HG03135 (cell line): Measurements from ENCODE around the gene ZNF534.
"Not testable (repeated sequence)": the region's sequence is repeated elsewhere in the genome, so short reads cannot be mapped to it uniquely, and the experiment has no call there.

Source experiments
- ATAC-seq: cut with Tn5 transposase; IDR thresholded peaks from one replicate; pipeline ENCODE4 v1.9.1; 2021; ENCODE audit warnings: mild to moderate bottlenecking, moderate library complexity; ENCODE audit not compliant: unreplicated experiment

Gene ZNF534

DNA sequence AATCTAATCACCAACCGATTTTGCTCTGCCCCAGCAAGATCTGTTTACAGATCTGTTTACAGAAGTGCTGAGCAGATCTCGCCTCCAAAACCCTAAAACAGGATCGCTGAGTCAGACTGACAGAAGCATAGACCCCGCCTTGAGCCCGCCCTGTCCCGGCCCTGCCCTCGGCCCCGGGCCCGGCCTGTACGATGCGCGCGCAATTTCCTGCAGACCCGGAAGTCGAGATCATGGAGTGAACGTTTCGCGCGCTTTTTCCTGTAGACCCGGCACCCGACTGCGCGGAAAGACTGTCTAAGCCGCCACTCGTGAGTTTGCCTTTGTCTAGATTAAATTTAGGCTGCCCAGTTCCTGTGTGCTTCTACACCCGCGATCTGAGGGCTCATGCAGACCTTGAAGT, at the start of gene ZNF534:
TSS of gene ZNF534 (plus strand) at position 212 of the 400 bp plus-strand sequence. CDS start 2,327 bp downstream, outside the sequence.
- no peak for ATAC-seq

DNA sequence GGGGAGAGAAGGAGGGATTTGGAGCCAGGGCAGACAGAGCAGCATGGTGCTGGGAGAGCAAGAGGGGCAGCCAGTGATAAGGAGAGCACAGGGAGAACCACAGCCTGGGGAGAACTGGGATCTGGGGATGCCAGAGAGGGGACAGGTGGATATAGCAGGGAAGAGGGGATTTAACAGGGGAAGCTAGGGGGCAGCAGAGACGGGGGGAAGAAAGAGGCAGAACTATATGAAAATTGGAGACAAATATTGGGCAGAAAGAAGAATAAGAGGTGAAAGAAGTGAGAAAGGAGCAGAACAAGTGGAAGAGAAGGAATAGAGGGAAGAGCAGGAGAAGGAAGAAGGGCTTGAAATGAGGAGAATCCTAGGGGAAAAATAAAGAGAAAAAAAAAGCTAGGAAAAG, 37.8 kb upstream of the ZNF534 start:
- ATAC-seq, result no peak

DNA sequence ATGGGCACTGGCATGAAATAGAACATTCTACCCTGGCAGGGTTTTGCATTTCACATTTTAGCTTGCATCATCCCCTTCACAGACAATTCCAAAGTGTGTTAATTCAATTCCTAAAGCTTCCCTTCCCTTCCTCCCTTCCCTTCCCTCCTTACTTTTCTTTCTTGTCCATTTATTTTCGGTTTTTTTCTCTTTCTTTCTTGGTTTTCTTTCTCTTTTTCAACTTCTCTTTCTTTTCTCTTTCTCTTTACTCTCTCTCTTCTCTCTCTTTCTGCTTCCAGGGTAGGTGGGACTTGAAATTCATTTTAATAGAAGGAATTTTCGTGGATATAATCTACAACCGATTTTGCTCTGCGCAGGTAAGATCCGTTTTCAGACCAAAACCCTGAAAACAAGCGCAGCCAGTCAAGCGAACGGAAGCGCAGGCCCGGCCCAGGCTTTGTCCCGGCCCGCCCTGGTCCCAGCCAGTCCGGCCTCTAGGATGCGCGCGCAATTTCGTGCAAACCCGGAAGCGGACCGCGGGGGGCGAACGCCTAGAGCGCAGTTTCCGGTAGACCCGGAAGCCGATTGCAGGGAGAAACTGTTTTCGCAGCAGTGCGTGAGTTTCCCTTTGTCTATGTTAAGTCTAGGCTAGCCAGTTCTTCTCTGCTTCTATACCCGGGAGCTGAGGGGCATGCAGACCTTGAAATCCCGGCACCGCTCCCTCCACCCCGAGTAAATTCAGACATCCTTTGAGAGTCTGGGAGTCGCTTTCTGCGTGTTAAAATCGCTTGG, 31.5 kb upstream of the ZNF534 start, which contains the start of gene ZNF528:
TSS of gene ZNF528 (plus strand) at position 540 of the 771 bp plus-strand sequence. CDS start 4,165 bp downstream, outside the sequence.
- peak; percentile 92 for ATAC-seq

DNA sequence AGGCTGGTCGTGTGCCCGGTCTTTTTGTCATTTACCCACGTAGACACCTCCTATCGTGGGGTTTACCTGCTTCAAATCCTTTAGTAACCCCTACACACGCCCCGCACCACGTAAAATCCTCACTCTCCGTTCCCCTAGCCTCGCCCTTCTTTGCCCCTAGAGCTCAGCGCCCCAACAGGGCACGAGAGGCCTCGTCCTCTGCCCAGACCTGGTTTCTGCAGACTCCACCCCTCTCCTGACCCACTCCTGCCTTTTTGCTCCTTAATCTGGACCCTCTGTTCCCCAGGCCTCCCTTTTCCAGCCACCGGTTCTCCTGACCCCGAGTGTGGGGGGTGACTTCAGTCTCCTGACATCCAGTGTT, 30.9 kb upstream of the ZNF534 start:
- no peak for ATAC-seq

DNA sequence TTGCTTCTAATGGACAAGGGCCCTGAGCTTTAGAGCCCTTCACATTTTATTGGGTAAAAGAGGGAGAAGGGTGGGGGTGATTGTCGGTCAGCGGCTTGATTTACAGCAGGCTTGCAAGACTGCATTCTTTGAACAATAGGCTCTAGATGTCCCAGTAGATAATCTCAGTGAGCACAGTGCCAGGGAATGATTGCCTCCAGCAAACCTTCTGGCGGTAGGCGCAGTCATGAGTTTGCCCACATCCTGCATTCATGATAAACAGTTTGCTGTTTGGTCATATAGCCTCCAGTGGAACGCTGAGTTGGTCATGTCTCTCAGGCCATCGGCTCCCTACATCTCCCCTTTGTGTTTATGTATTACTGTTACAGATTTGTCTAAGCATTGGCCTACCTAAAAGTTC, 18.7 kb upstream of the ZNF534 start:
- no peak for ATAC-seq

DNA sequence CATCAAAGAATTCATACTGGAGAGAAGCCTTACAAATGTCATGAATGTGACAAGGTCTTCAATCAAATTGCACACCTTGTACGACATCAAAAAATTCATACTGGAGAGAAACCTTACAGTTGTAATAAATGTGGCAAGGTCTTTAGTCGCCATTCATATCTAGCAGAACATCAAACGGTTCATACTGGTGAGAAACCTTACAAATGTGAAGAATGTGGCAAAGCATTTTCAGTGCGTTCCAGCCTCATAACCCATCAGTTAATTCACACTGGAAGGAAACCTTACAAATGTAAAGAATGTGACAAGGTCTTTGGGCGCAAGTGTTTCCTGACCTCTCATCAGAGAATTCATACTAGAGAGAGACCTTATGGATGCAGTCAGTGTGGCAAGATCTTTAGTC, 13.2 kb upstream of the ZNF534 start:
- ATAC-seq, result no peak

DNA sequence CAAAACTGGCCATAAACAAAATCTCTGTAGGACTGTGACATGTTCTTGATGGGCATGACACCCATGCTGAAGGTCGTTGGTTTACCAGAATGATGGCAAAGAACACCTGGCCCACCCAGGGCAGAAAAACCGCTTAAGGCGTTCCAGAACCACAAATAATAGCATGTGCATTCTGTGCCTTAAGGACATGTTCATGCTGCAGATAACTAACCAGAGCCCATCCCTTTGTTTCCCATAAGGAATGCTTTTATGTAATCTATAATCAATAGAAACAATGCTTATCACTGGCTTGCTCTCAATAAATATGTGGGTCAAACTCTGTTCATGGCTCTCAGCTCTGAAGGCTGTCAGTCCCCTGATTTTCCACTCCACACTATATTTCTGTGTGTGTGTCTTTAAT, 13.2 kb downstream of the ZNF534 start:
- no peak for ATAC-seq

GRCh38 chr19:52444506-52444905, 15.6 kb downstream of the ZNF534 start:
- ATAC-seq, result no peak

GRCh38 chr19:52451241-52451640, 22.3 kb downstream of the ZNF534 start:
- ATAC-seq, result no peak

- no peak for ATAC-seq
Measured at GRCh38 chr19:52453324-52454094, 24.6 kb downstream of the ZNF534 start, which contains the start of gene ZNF578. Gene ZNF578, plus strand, starts transcription at chr19:52453553. Its CDS starts 48,293 bp downstream, at chr19:52501846.

DNA sequence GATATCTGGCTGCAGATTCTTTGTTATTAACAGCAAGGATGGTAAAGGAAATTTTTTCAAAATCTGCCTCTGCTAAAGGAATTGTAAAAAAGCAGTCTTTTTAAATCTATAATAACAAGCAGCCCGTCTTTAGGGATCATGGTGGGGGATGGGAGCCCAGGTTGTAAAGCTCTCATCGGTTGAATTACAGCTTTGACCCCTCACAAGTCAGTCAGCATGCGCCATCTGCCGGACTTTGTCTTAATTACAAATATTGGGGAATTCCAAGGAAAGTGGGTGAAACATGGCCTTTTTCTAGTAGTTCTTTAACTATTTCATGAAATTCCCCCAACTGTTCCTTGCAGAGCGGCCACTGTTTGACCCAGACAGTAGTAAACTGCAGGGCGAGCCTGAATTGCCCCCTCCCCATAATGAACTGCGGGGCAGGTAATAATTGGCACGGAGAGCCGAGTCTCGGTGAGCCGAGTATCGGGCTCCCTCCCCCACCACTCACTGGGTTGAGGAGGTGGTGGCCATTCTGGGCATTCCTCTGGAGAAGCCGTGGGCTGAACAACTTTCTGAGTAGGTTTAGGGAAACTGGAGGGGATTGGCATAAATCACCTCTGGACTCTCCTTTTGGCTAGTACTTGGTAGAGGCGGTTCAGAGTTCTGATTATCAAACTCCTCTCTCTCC, 36.0 kb downstream of the ZNF534 start:
- ATAC-seq, result no peak

DNA sequence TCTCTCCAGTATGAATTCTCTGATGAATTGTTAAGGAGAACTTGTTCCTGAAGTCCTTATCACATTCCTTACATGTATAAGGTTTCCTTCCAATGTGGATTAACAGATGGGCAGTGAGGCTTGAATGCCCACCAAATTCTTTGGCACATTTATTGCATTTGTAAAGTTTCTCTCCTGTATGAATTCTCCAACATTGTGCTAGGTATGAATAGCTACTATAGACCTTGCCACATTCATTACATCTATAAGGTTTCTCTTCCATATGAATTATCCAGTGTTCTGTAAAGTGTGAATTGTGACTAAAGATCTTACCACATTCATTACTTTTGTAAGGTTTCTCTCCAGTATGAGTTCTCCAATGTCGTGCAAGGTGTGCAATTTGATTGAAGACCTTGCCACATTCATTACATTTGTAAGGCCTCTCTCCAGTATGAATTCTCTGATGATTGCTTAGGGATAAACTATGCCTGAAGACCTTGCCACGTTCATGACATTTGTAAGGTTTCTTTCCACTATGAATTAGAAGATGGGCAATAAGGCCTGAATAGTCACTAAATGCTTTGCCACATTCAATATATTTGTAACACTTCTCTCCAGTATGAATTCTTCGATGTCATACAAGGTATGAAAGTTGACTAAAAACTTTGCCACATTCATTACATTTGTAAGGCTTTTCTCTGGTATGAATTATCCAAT, 44.9 kb downstream of the ZNF534 start:
- ATAC-seq, result no peak

DNA sequence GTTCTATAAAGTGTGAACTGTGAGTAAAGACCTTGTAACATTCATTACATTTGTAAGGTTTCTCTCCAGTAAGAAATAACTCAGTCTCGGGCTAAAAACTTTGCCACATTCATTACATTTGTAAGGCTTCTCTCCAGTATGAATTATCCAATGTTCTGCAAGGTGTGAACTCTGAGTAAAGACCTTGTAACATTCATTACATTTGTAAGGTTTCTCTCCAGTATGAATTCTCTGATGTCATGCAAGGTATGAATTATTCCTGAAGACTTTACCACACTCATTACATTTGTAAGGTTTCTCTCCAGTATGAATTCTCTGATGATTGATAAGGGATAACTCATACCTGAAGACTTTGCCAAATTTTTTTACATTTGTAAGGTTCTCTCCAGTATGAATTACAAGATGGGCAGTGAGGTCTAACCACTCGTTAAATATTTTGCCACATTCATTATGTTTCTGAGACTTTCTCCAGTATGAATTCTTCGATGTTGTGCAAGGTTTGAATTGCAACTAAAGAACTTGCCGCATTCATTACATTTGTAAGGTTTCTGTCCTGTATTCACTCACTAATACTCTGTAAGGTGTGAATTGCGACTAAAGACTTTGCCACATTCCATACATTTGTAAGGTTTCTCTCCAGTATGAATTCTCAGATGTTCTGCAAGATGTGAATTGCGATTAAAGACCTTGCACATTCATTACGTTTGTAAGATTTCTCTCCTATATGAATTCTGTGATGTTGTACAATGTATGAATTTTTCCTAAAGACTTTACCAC, 45.6 kb downstream of the ZNF534 start:
- no peak for ATAC-seq

DNA sequence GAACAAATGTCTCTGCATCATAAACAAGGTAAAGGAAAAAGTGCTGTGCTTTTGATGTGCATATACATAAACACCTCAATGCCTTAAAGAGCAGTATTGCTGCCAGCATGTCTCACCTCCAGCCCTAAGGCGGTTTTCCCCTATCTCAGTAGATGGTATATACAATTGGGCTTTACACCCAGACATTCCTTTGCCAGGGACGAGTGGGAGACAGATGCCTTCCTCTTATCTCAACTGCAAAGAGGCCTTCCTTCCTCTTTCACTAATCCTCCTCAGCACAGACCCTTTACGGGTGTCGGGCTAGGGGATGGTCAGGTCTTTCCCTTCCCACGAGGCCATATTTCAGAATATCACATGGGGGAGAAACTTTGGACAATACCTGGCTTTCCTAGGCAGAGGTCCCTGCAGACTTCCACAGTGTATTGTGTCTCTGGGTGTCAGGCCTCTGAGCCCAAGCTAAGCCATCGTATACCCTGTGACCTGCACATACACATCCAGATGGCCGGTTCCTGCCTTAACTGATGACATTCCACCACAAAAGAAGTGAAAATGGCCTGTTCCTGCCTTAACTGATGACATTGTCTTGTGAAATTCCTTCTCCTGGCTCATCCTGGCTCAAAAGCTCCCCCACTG, 55.3 kb downstream of the ZNF534 start:
- ATAC-seq, result not testable (repeated sequence)

GRCh38 chr19:52485064-52485463, 56.1 kb downstream of the ZNF534 start:
- not testable (repeated sequence) for ATAC-seq

- not testable (repeated sequence) for ATAC-seq
Measured at GRCh38 chr19:52485561-52486240, 56.8 kb downstream of the ZNF534 start.

DNA sequence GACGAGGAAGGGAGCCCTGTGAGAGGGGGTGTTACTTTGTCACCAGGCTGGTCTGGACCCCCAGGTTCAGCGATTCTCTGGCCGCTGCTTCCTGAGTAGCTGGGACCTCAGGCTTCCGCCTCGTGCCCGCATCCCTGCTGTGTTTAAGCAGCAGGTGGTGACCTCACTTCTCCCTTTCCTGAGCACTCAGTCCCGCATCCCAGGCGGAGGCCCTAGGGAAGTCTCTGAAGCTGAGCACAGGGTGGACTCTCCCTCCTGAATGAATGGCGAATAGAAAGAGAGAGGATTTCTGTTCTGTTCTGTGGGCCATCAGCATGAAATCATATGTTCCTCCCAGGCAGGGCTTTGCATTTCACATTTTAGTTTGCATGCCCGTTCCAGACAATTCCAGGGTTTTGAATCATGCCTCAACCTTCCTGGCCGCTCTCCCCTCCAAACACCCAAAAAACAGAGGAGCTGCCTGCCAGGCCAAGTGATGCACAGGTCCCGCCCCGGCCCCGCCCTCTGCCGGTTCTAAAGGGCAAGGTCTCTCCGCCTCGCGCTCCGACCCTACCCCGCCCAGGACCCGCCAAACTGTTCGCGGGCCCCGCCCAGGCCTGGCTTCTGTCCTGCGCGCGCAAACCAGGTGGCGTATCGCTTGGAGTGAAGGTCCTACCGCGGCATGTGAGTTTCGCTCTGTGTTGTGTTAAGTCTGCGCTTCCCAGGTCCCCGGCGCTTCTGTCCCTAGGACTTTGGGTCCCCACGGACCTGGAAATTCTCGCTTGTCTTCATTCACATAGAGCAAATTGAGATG, 63.4 kb downstream of the ZNF534 start:
- no peak for ATAC-seq

DNA sequence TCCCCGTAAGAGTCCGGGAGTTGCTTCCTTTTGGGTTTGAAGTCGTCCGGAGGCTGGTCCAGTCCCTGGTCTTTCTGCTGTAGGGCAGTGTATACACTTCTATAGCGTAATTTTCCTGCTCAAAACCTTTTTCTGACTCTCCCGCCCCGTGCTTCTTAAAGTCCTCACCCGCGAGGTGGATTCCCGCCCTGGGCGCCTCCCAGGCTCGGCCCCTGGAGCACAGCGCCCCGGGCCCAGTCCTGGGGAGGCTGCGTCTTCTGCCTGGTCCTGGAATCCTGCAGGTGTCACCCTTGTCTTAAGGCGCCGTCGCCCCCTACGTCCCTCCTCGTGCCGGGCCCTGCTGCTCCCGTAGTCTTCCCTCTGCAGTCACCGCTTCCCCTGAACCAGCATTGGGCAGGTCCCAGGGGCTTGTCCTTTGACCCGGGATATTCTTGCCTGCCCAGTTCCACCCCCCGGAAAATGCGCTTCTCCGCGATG, 64.1 kb downstream of the ZNF534 start:
- ATAC-seq, result no peak
